SHP77 (cell line): ENCODE data around the gene CSTPP1.

Experiments
- DNase-seq, 2 experiments: peaks; one replicate each; lab custom pipeline; 2025; lab: John Stamatoyannopoulos, UW

The CSTPP1 gene

DNA sequence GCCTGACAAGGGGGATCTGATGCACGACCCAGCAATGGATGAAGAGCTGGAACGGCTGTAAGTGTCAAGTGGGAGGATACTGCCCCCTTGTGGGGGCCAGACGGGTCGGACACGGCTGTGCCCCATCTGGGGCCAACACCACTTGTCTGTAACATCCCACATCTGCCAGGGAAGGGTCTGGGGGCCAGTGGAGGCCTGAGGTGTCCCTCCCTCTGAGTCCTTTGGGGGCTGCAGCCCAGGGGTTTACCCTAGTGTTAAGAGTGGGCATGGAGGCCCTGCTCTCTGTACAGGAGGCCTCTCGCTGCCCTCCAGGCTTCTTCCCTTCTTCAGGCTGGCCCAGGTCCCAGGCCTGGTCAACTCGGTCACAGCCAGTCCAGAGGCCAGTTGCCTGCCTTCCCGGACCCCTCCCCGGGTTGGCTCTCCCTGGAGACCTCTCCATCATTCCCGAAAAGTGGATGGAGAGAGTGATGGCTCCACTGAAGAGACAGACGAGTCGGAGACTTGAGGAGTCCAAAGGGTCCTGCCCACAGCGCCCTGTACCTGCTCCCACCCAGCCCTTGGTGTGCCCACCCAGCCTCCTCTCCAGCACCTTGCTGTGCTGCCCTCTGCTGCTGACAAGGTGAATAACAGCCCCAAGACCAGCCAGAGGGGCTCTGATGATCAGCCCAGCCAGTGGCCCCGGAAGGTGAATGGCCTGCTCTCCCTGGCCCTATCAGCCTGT lies 224.7 kb downstream of the CSTPP1 start:
- DNase-seq = peak; percentile 73 to 81

DNA sequence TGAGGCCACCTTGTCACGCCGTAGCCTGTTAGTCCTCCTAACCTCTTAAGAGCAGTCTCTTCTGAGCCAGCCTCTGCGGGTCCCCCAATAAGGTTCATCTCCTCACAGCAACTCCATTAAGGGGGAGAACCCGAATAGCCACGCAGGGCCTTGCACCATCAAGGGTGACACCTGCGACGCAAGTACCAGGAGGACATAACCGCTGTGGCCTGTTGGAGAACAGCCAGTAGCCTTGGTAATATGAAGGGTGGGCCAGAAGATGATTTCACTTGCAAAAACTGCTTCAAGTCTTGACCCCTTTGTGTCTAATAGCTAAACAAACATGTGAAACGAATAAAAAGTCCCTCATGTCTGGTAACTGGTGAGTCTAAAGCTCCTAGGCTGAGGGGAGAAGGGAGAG lies 225.3 kb downstream of the CSTPP1 start:
- DNase-seq = no peak

DNA sequence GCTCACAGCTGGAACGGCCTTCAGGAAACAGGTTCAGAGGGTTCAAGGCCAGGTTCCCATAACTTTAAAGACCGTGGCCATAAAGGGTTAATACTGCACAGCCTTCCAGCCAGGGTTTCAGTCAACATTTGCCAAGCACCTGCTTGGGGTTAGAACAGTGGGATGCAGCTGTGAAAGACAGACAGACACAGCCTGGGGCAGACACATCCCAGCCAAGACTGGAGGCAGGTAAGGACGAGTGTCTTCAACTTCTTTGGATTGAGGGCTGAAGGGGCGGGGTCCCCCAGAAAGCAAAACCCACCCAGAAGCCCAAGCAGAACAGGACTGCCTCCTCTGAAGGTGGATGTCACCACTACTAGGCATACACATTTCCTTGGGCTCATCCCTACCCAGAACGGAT lies 225.9 kb downstream of the CSTPP1 start:
- DNase-seq = no peak

DNA sequence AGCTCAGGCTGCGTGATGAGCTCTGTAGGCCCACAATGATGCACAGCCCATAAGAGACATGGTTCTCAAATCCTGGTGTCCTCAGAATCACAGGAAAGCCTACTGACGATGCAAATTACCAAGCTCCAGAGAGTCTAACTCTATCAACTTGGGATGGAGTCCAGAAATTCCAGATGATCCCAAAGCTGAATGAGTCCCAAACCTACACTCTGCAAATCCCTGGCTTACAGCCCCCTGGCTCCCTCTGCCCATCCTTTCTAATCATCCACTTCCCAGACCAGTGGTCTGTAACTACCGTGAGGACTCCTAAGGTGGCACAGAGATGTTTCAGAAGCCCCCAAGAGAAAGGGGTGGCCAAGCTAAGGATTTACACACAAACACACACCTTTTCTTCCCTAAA lies 226.6 kb downstream of the CSTPP1 start:
- DNase-seq = no peak

DNA sequence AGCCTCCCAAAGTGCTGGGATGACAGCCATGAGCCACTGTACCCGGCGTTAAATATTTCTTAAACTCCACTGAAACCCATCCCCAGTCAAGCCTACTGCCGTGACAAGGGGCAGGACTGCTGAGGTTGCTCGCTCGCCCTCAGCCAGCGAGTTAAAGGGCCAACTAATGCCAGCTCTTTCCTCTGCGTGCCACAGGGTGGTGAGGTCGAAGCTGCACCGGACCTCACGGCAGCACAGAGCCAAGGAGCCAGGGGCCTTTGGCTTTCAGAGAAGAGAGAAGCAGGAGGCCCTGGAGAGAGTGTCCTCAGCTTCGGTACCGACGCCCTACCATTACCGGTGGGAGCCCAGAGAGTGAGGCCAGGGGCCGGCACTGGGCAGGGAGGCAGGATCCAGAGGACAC lies 227.3 kb downstream of the CSTPP1 start:
- DNase-seq = no peak

DNA sequence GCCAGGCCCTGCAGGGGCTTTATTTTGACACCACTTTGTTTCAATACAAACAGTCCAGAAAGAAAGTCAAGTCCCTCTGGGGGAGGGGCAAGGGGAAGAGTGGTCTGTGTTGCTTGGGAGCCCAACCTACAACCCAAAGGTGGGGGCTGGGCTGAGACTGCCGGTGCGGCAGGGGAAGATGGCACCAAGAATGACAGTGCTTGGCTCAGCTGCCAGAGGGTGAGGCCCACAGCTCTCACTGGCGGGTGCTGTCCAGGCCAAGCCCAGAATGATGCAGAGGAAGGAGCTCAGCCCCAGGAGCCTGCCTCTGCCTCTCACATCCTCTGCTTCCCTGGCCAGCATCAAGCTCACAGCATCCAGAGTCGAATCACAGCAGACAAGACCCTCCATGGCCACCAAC lies 227.8 kb downstream of the CSTPP1 start:
- DNase-seq = no peak

DNA sequence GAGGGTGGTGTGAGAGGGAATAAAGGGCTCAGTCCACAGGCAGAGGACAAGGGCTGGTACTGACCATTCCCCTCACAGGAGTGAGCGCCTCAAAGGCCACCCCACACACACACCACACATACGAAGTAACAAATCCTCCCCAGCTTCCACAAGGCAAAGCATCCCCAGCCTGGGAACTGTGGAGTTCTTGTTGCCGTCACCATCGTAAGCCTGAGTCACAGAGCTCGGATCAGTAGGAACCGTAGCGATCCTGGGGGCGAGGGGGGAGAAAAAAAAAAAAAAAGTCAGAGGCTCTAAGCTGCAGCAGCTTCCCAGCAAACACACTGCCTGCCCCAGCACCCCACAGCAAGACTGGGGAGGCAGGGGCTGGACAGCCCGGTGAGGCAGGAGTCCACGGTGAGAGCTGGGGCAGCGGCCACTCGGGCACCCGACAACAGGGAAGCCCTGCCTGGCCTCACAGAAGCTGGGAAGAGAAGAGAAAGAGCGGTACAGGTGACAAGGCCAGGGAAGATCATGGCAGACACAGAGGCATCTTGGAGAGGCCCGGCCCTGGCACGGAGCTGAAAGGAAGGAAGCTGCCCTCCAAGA lies 228.8 kb downstream of the CSTPP1 start:
- DNase-seq = no peak

DNA sequence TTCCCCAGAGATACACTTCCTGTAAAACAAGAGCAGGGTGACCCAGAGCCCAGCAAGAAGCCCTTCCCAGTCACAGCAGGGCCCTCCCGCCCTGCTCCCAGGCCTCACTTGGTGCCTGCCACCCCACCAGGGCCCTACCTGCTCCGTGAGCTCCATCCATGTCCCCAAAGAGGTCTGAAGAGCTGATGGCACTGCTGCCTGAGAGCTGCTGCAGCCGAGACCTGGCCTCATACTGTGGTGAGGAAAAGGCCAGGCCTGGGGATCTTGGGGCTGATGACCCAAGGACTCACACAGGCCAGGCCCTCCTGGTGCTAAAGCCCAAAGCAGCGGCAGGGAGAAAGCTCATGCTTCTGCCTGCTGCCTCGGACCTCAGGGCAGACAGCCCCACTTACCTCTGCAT lies 229.8 kb downstream of the CSTPP1 start:
- no peak for DNase-seq

DNA sequence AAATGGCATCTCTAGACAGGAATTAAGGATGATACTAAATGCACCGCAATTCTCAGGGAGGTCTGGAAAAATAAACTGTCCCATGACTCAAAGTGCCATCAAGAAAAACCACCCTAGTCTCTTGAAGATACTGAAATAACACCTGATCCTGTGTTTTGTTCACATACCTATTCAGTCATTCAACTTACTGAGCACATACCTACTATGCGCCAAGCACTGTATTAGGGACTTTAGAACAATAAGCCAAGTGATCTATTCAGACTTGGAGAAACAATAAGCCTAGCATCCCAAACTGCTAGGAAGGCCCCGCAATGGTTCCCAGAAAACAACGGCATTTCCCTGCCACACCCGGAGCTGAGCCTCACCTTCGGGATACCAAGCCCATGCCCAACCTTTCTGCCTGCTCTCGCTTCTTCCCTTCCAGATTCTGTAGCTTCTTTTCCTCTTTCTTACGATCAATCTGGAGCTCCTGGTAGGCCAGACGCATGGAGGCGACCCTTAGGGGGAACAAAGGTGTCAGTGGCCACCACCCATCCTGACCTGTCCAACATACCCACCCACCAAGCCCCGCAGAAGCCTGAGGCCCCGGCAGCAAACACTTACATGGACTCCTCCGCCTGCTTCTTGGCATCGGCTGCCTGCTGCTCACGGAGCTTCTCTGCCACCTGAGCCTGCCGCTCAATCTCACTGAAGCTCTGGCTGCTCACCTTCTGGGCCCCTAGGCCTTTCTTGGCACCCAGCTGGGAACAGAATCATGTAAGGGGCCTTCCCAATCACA lies 234.7 kb downstream of the CSTPP1 start:
- DNase-seq = no peak

DNA sequence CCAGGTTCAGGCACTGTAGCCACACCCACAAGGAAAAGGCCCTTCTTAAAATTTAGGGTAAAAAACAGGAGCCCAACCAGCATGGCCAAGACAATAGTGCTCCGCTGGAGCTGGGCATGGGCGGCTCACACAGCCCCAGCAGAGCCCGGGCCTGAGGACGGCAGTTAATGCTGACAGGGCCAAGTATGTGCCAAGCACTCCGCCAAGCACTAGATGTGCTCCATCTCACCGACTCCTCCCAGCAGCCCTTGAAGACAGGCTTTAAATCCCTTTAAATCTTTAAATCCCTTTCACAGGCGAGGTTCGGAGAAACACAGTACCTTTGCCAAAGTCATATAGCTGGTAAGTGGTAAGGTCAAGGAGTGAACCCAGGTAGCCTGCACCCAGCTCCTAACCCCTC lies 235.3 kb downstream of the CSTPP1 start:
- DNase-seq = no peak

DNA sequence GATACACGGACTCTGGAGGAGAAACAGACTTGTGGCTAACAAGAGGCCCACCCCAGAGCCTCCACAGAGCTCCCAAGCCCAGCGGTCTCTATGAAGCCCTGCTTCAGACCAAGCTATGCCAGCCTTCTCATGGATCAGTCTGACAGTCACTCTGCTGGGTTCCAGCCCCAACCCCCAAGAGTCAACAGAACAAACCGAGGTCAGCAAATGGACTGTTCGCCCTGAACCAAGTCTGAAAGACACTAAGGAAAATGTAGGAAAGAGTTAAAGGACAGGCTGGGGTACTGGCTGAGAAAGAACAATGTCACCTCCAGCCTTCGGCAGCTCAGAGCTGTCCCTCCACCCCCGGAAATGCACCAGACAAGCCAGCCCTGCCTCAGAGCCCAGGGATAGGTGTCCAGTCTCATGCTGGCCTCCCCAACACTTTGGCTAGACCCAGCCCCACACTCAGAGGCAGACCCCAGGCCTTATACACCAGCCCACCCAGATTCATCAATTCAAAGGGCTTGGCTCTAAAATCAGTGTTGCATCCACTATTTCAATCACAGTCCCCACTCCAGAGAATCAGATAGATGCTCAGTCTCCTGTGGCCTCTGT lies 236.3 kb downstream of the CSTPP1 start:
- DNase-seq = no peak

DNA sequence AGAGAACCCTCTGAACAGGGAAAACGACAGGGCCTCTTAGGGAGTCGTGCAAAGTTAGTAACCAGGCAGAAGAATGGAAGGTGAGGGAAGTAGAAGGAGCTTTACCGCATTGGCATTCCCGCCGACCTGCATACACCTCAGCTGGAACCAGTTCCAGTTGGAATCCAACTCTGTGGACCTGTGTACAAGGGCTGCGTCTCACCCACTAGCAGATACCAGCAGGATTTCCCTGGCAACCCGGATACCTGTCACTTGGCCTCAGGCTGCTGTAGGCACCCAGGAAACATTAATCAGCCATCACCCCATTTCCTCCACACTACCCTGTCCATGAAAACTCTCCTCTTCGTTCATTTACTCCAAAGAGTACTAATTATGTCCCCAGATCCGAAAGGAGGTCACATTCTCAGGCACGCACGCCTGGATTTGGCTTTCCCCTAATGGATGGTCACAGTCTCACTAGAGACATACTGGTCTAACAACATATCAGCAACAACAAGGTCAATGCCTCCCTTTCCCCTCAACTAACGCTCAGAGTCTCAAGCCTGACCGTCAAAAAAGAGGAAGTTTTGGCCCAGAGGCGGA lies 239.3 kb downstream of the CSTPP1 start:
- DNase-seq = no peak

DNA sequence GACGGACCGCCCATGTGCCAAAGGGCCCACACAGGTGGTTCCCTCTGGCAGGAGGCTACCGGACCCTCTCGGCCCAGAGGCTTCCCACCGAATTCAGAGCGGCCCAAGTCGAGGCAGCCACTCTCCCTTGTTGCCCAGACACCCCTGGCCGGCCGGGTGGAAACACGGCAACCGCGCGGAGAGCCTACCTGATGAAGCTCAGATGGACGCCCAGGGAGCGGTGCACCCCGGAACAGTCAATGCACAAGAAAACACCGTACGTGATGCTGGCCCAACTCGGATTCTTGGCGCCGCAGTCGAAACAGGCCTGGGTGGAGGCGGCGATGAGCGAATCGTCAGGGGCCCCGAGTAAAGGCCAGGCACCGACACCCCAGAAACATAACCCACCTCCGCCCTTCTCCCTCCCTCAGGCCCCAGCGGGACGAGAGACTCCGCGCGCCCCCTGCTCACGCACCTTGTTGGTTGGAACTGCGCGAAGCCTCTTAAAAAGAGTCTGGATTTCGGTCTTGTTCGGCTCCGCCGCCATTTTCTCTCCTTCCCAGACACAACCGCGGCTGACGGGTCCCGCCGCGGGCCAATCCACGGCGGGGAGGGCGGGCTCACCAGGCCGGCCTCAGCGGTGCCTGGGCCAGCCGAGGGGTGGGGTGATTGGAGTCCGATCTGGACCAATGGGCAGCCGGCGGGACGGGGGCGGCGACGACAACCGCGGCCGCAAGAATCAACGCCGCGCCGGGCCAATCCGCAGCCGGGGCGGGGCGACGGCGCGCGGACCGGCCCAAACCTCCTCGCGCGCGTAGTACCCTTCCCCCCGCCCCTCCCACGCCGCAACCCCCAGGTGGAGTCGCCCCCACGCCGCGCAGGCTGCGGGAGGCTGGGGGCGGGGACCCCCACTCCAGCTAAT lies 240.0 kb downstream of the CSTPP1 start, which contains the start of gene ARFGAP2:
TSS of gene ARFGAP2 (minus strand) at position 552 of the 901 bp plus-strand sequence. CDS start at position 526, 26 bp downstream.
- DNase-seq = peak; percentile 94 to 97

DNA sequence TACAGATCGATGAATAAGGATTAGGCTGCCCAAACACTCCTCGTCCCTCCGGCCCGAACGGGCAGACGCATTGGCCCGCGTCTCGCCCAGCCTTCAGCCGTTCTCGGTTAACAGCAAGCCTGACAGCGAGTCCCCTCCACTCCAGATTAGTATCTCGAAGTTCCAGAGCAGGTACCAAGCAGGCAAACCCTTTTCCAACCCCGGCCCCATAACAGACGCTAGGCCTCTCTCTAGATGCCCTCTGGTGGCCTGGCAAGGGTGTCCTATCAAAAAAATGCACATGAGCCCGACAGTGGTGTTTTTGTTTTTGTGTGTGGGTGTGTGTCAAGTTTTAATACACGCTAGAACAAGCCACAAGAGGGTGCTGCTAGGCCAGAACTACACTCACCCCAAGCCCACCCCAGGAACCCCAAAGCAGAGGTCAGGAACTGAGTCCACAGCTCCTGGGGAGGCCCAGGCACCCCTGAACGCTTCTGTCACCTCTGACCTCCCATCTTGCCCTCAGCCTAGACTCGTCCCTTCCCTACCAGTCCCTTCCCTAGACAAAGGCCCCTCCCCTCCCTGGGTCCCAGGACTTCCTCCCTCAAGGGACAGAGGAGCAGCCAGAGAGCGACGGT lies 240.8 kb downstream of the CSTPP1 start:
- DNase-seq = peak; percentile 59 to 64

DNA sequence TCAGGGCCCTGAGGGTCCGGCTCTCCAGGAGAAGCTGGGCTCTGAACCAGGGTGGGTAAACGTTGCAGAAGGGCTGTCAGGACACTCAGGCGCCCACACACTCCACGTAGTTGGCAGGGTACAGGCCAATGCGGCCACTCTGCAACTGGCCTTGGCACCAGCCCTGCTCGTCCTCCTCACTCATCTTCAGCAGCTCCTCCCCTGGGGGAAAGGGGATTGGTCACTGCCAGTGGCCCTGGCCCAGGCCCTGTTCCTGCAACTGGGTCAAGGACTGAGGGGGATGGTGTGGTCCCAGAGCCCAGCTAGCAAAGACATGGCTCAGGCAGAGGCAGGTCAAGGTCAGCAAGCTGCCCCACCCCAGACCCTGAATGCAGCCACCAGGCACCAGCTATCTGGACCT lies 241.3 kb downstream of the CSTPP1 start:
- no peak for DNase-seq

DNA sequence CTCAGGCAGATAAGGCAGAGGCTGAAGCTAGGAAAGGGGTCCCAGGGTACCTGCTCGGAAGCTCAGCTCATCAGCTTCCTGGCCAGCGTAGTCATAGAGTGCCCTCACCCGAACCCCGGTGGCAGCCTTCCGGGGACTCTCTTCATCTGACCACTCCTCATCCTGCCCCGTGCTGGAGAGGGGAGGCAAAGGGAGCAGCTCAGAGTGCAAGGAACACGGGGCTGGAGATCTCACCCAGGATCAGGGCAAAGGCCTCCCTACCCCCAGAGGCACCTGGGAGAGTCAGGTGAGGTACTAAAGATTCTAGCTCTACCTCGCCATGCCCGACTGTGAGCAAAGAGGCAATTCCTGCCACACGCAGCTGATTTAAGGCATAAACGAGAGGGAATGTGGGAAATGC lies 241.8 kb downstream of the CSTPP1 start:
- DNase-seq = no peak

DNA sequence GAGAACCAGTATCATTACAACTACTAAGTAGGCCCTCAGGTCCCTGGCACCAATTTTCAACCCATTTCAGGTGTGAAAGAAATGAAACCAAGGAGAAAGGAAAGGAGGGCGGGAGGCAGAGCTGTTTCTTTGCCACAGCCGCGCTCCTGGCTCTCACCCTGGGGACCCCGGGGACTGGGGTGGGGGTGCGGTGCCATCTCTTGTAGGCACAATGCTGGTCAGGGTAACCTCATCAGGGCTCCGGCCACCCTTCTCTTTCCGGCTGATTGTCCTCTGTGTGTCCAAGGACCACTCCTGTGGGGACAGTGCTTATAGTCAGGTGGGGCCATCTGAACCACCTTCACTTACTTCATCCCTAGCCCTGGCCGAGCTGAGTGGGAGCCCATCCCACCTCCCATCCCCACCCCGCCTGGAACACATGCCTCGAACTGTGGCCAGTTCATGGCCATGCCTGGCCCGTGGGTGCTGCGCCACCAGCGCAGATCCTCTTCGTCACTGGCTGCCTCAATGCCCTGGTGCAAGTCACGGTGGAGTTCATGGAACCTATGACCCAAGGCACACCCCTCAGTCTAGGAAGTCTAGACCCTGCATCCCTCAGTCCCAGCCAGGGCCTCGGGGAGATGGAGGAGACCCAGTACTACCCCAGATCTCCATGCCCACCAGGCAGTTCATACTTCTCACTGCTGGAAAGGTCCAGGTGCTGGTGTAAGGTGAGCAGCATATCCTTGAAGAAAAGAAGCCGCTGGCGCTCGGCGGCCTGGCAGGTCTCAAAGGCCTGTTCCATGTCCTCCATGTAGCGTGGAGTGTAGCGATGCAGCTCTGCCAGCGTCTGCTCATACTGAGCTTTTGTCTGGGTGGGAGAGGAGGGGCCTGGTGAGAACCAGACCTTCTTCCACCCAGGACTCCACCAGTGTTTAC lies 242.4 kb downstream of the CSTPP1 start:
- DNase-seq = no peak

DNA sequence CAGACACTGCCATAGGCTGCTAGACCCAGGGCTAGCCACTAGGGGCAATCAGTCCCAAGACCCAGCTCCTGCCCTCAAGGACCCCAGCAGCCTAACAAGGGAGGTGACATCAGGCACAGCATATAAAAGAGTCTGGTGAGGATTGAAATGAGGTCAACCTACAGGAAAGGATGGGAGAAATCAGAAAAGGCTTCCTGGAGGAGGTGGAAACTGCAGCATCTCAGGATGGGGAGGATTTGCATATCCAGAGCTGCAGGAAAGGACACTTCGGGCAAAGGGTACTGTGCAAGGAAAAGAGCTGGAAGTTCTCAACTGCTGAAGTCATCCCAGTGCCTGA lies 243.1 kb downstream of the CSTPP1 start:
- peak; percentile 66 to 68 for DNase-seq

DNA sequence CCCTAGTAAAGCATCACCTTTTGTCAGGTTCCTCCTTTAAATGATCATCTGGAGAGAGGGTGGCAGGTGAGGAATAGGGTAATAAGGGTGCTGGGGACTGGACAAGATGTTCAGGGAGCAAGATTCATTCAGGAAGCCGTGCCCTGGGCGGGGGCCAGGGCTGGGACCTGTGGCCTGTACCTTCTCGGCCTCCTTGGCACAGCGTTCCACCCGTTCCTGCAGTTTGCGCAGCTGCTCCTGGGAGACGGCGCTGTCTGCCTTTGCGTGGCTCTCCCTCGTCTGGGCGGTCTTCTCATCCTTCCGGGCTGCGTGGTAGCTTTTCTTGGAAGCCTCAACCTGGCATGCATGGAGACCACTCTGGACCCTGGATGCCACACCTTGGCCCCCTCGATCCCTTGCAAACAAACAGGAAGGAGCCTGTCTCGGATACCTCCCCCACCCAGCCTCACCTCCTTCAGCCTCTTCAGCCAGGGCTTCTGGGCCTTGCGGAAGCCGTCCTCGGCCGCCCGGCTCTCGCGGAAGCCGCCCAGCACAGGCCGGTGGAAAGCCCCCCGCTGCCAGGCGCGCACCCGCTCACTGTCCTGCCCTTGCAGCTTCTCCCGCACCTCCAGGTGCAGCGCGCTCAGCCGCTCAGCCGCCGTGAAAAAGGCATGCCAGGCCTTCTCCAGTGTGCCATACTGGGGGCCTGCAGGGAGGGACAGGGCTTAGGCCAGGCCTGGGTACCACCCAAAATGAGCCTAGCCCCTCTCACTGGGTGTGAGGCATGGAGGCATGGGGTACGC lies 243.6 kb downstream of the CSTPP1 start:
- no peak for DNase-seq
